Mammary epithelial cell (primary cell): ENCODE data around the gene SYNE1.

Source experiments
- EZH2 ChIP-seq: IDR thresholded peaks from 2 replicates; pipeline ENCODE4 v1.6.1; 2012; ENCODE audit warnings: low read length, inconsistent platforms, borderline replicate concordance
- TF ChIP-seq, protein P1 (sequence below), 2 donors: IDR thresholded peaks in 1 of 2; conservative IDR thresholded peaks in 1 of 2; 2 replicates each; pipeline ENCODE4 v1.5.1; 2011 to 2012; ENCODE audit warnings: inconsistent platforms in 2 of 2, low read length in 2 of 2, mild to moderate bottlenecking in 2 of 2, control low read depth in 1 of 2, low read depth in 1 of 2; ENCODE audit not compliant: insufficient read depth in 1 of 2; ENCODE audit errors: extremely low read depth in 1 of 2

DNA sequence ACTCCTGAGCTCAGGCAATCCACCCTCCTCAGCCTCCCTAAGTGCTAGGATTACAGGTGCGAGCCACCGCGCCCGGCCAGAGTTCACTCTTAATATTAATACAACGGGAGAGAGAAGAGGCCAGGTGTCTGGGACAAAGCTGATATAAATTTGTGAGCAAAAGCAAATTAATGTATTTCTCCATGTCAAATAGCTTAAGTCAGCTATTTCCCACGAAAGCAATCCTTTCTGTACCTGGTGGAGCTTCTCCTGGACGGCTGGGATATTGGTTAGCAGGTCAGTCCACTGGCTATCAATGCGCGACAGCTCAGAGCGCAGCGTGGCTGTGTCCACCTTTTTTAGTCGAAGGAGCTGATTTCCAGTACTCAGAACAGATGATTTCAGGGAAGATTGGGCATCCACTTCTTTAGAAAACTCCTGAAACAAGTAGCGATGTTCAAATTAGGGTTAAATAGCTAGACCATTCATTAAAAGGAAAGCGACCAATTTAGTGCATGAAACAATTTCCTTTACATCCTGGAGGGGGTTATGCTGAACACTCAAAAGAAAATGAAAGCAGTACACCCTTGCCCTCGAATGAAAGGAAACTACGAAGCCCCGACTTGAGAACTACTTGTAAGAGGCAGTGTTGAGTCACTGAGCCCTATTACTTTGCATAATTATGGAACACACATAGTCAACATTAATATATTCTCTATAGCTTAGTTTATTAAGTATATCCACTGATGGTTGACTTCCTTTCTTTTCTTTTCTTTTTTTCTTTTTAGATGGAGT is 403.4 kb downstream of the SYNE1 start:
- TF ChIP-seq, protein P1, sequence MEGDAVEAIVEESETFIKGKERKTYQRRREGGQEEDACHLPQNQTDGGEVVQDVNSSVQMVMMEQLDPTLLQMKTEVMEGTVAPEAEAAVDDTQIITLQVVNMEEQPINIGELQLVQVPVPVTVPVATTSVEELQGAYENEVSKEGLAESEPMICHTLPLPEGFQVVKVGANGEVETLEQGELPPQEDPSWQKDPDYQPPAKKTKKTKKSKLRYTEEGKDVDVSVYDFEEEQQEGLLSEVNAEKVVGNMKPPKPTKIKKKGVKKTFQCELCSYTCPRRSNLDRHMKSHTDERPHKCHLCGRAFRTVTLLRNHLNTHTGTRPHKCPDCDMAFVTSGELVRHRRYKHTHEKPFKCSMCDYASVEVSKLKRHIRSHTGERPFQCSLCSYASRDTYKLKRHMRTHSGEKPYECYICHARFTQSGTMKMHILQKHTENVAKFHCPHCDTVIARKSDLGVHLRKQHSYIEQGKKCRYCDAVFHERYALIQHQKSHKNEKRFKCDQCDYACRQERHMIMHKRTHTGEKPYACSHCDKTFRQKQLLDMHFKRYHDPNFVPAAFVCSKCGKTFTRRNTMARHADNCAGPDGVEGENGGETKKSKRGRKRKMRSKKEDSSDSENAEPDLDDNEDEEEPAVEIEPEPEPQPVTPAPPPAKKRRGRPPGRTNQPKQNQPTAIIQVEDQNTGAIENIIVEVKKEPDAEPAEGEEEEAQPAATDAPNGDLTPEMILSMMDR (conservative IDR thresholded peaks at IDR 0.05 in 1 of 2, IDR thresholded peaks at IDR 0.05 in 1 of 2; ENCODE audit: extremely low read depth in 1 of 2, insufficient read depth in 1 of 2, low read depth in 1 of 2, low read length in 2 of 2) = no peak
- no peak for TF ChIP-seq EZH2
